ENCODE measurements around the gene DNAI4.
"Not testable (repeated sequence)": the region's sequence is repeated elsewhere in the genome, so short reads cannot be mapped to it uniquely, and the experiment has no call there.

The DNAI4 gene

DNA sequence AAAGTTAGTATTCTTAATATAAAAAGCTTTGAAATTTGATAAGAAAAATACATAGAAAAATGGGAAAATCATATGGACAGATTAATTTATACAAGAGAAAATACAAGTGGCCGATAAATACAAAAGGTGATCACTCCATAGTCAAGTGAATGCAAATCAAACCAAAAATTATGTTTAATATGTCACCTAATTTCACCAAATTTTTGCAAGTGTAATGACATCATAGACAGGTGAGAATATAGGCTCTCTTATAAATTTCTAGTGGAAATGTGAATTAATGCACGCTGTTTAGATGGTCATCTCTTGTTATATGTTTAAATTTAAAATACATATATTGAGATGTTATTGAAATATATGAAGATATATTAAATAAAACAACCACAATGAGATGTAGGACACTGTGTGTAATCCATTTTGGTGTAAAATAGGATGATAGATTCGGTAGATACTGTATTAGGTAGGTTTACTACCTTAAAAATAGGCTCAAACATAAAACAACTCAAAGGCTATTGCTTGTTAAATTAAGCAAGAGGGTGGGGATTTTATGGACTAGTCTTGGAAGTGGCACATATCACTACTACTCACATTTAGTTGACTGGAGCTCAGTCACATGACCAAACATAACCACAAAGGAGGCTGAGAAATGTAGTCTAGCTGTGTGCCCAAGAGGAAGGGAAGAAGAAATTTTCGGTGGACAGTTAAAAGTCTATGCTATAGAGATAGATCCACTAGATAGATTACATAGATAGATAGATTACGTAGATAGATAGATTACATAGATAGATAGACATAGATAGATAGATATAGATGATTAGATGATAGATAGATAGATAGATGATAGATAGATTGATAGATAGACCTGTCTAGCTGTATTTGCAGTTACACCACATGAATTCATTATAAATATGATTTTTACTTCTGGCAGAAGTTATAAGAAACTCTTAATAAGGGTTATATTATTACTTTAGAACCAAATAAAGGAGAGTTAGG, 132.7 kb downstream of the DNAI4 start:
- TF ChIP-seq ZFX (IDR thresholded peaks at IDR 0.05) = no peak
- no peak overlapping the region for H3K27ac ChIP-seq

GRCh38 chr1:66788231-66788939, 136.3 kb downstream of the DNAI4 start:
- H3K27ac ChIP-seq = no peak overlapping the region
- TF ChIP-seq ZFX (IDR thresholded peaks at IDR 0.05) = no peak
- TF ChIP-seq, protein P1, sequence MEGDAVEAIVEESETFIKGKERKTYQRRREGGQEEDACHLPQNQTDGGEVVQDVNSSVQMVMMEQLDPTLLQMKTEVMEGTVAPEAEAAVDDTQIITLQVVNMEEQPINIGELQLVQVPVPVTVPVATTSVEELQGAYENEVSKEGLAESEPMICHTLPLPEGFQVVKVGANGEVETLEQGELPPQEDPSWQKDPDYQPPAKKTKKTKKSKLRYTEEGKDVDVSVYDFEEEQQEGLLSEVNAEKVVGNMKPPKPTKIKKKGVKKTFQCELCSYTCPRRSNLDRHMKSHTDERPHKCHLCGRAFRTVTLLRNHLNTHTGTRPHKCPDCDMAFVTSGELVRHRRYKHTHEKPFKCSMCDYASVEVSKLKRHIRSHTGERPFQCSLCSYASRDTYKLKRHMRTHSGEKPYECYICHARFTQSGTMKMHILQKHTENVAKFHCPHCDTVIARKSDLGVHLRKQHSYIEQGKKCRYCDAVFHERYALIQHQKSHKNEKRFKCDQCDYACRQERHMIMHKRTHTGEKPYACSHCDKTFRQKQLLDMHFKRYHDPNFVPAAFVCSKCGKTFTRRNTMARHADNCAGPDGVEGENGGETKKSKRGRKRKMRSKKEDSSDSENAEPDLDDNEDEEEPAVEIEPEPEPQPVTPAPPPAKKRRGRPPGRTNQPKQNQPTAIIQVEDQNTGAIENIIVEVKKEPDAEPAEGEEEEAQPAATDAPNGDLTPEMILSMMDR (conservative IDR thresholded peaks at IDR 0.05) = no peak

DNA sequence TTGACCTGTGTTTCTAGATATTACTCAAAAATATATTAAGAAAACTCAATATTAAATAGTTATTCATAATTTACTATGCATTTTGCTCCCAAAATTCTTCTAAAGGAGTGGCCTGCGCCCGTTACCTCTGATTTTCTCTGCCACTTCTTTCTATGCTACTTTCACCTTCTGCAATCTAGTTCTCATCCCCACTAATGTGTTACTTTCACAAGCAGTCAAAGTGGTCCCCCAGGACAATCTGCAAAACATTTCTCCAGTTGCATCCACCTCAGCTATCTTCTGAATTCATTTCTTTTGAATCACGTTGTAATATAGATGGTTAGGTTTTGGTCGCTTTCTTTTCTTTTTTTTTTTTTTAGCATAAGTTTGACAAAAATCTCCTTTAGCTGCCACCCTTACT, 137.0 kb downstream of the DNAI4 start:
- TF ChIP-seq, protein P1 (conservative IDR thresholded peaks at IDR 0.05) = no peak
- no peak for TF ChIP-seq ZFX (IDR thresholded peaks at IDR 0.05)
- H3K27ac ChIP-seq = no peak overlapping the region

DNA sequence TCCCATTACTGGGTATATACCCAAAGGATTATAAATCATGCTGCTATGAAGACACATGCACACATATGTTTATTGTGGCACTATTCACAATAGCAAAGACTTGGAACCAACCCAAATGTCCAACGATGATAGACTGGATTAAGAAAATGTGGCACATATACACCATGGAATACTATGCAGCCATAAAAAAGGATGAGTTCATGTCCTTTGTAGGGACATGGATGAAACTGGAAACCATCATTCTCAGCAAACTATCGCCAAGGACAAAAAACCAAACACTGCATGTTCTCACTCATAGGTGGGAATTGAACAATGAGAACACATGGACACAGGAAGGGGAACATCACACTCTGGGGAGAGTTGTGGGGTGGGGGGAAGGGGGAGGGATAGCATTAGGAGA, 138.9 kb downstream of the DNAI4 start:
- H3K27ac ChIP-seq = not testable (repeated sequence)

GRCh38 chr1:66779475-66780078, 145.1 kb downstream of the DNAI4 start:
- TF ChIP-seq ZFX (IDR thresholded peaks at IDR 0.05) = no peak
- TF ChIP-seq, protein P1 (conservative IDR thresholded peaks at IDR 0.05) = no peak
- no peak overlapping the region for H3K27ac ChIP-seq

- no peak for TF ChIP-seq ZFX (IDR thresholded peaks at IDR 0.05)
- TF ChIP-seq, protein P1 (conservative IDR thresholded peaks at IDR 0.05) = no peak
- no peak overlapping the region for H3K27ac ChIP-seq
Measured at GRCh38 chr1:66778969-66779368, 145.7 kb downstream of the DNAI4 start.

DNA sequence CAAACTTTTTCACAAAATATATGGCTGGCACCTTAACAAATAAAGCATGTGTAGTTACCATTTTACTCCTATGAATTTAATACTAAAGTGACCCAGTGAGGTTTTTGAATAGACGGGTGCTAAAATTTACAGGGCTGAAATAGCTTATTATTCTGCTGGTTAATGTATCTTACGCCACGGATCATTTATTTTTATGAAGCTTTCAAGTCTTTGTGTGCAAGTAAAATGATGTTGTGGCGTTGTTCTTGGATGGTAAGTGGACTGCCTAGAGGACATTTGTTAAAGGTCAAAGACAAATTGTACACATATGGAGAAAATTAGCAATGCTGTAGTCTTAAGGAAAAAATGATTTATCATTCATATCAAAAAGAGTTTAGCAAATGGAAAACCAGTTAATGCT, 146.4 kb downstream of the DNAI4 start:
- TF ChIP-seq, protein P1 (conservative IDR thresholded peaks at IDR 0.05) = no peak
- TF ChIP-seq ZFX (IDR thresholded peaks at IDR 0.05) = no peak
- H3K27ac ChIP-seq = no peak overlapping the region

GRCh38 chr1:66777831-66778230, 146.8 kb downstream of the DNAI4 start:
- no peak overlapping the region for H3K27ac ChIP-seq
- no peak for TF ChIP-seq ZFX (IDR thresholded peaks at IDR 0.05)
- TF ChIP-seq, protein P1 (conservative IDR thresholded peaks at IDR 0.05) = no peak

Data from C4-2B (cell line).